COLO829 (cell line): ENCODE data around the gene SLC26A2.

Experiments used
- DNase-seq: peaks from one replicate; pipeline ENCODE4 v3.0.0; 2012; ENCODE audit warnings: low spot score

The SLC26A2 gene

DNA sequence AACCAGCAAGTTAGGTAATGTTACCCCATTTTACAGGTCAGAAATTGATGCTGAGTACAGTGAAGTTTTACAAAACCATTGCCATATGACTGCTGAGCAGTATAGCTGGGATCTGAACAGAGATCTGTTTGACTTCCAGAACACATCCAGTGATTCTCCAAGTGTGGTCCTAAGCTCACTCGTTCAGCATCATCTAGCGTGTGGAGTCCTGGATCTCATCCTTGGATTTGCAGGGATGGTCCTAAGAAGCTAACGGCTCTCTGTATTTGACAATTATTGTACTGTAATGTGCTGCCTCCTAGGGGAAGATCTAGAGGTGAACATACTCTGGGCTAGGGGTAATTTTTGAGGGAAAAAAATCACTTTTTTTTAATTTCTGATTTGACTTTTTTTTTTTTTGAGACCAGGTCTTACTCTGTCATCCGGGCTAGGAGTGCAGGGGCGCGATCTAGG, 1.4 kb downstream of the SLC26A2 start:
- DNase-seq, result peak; percentile 53

DNA sequence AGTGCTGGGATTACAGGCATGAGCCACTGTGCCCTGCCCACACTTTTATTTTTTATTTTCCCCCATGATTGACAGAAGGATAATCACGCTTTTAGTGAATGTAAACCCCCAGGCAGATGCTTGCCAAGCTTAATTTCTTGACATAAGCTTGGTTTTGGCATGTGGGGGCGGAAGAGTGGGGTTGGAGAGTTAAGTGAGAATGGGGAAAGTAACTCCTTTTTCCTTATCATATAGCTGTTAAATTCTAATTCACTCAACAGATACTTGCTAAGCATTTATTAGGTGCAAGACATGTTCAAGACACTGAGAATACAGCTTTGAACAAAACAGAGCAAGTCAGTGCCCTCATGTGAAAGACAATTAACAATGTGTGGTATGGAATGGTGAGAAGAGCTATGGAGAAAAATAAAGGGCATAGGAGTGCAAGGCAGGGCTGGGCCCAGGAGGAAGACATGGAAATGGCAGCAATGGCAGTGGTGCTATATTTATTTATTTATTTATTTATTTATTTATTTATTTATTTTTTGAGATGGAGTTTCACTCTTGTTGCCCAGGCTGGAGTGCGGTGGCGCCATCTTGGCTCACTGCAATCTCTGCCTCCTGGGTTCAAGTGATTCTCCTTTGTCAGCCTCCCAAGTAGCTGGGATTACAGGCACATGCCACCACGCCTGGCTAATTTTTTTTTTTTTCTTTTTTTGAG, 2.2 kb downstream of the SLC26A2 start:
- DNase-seq, result no peak

DNA sequence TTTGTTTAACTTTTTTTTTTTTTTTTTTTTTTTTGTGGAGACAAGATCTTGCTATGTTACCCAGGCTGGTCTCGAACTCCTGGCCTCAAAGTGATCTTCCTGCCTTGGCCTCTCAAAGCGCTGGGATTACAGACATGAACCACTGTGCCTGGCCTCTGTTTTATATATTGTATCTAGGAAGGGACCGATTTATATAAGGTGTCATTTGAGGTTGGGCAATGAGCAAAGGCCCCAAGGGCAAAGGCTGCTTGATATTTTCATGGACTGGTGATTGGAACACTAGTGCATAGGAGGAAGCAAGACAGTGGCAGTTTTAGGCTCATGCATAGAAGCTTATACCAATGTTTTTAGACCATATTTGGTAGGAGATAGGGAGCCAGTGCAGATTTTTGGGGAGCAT, 3.2 kb downstream of the SLC26A2 start:
- DNase-seq, result no peak

DNA sequence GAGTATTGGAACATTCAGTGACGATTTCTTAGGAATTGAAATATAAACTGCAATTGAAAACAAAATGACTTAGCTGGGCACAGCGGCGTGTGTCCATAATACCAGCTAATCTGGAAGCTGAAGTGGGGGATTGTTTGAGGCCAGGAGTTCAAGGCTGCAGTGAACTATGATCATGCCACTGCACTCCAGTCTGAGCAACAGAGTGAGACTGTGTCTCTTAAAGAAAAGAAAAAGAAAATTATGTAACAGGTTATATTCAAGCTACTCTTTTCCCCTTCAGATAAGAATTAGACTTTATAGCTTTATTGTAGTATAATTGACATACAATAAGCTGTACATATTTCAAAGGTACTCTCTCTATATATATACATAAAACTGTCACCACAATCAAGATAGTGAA, 6.4 kb downstream of the SLC26A2 start:
- DNase-seq, result no peak

DNA sequence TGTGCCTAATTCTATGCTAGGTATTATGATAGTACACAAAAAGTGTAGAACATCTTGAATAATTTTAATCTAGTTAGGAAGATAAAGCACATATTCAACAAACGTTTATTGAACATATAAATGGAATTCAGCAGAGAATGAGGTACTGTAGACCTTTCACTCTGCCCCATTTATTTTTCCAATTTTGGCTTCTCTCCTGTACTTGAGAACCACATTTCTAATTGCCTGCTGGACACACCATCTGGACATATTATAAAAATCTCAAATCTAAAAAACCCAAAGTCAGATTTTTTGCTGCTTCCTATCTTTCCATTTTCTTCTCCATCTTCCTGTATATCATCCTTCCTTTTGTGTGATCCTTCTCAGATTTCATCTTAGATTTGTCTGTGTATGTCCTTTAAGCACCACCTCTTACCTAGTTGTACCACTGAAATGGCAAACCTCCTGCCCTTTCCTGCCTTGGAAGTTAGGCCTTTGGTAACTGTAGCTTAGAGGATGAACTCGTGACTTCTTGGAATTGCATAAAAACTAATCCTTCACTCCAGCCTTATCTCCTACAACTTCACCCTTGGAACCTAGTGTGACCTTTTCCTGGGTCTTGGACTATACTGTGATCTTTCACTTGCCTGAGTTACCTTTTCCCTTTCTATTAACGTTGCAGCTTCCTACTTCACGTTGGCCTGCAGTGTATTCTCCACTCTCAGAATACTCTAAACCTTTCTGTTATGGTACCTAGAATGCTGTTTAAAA, 8.8 kb downstream of the SLC26A2 start:
- no peak for DNase-seq

DNA sequence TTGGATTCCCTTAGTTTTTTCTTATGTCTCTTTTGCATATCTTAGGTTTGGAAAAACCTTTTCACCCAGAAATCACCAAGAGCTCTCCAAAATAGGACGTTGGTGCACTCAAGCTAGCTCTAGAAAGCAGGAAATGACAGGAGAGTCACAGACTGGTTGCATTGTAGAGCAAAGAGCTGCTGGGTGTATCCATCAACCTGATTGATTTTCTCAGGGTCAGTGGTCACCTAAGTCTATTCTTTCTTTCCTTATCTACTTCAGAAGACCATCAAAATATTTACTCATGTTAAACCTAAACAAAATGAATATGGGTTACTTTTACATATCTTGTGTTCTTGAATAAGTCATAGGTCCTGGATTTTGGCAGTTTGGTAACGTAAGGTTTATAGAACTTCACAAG, 14.9 kb downstream of the SLC26A2 start:
- DNase-seq, result no peak

DNA sequence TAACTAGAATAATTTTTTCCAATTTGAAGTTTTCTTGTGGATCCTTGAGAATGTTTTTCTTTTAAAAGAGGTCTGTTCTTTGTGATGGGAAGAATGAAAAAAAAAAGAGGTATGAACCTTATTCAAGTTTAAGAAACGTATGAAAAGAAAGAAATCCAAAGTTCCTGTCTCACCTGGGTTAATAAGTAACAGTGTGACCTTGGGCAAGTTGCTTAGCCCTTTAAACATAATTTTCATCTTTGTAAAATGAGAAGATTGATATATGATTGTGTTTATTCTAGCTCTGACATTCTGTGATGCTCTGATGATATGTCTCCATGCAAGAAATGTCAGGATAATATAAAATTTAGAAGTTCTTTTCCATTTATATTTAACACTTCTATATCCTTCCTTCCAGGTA, 19.3 kb downstream of the SLC26A2 start:
- DNase-seq, result no peak

DNA sequence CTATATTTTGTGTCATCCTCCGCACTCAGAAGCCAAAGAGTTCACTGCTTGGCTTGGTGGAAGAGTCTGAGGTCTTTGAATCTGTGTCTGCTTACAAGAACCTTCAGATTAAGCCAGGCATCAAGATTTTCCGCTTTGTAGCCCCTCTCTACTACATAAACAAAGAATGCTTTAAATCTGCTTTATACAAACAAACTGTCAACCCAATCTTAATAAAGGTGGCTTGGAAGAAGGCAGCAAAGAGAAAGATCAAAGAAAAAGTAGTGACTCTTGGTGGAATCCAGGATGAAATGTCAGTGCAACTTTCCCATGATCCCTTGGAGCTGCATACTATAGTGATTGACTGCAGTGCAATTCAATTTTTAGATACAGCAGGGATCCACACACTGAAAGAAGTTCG, 20.6 kb downstream of the SLC26A2 start:
- DNase-seq, result no peak

DNA sequence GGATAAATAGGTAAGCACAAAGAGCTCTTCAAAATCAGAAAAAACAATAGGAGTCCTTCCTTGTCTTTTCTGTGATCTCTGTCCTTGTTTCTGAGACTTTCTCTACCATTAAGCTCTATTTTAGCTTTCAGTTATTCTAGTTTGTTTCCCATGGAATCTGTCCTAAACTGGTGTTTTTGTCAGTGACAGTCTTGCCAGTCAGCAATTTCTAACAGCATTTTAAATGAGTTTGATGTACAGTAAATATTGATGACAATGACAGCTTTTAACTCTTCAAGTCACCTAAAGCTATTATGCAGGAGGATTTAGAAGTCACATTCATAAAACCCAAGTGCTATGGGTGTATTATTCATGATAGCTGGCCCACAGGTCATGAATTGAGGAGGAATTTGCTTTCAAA, 21.9 kb downstream of the SLC26A2 start:
- DNase-seq, result no peak

DNA sequence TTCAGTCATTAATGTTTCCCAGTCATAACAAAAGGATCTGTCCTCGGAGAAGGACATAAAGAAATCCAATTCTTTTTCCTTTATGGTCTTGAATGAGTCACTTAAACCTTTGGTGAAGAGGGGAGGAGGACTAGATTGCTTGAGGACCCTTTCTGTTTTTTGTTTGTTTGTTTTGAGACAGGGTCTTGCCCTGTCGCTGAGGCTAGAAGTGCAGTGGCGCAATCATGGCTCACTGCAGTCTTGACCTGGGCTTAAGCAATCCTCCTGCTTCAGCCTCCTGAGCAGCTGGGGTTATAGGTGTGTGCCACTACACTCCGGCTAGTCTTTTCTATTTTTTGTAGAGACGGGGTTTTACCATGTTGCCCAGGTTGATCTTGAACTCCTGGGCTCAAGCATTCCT, 27.6 kb downstream of the SLC26A2 start:
- no peak for DNase-seq

DNA sequence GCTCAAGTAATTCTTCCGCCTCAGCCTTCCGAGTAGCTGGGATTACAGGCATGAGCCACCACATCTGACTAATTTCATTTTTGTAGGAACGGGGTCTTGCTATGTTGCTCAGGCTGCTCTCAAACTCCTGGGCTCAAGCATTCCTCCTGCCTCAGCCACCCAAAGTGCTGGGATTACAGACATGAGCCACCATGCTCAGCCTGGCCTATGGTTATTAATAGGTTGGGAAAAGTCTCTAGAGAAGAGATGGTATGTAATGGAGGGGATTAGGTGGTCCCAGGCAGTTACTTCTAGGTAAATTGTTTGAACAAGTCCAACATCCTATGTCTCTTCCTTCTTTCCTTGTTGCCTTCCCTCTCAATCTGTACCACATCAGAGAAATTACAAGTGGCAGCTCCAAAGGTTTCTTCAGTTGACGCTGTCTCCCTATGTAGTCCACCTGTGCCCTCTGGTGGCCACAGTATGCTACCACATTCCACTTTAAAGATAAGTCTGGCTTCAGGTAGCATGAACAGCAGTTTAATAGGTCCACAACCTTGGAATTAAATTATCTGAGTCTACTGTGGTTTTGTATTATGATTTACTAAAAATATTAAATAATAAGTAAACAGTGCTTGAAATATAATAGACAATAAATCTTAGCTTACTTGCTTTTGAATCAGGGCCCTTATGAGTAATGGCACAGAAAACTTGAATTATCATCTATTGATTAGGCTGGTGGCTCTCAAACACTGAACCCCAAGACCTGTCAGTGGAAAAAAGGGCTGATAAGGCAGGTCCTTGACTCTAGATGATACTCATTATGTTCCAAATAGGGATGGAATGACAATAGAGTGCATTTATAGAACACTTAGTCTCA, 30.2 kb downstream of the SLC26A2 start:
- peak; percentile 73 for DNase-seq

DNA sequence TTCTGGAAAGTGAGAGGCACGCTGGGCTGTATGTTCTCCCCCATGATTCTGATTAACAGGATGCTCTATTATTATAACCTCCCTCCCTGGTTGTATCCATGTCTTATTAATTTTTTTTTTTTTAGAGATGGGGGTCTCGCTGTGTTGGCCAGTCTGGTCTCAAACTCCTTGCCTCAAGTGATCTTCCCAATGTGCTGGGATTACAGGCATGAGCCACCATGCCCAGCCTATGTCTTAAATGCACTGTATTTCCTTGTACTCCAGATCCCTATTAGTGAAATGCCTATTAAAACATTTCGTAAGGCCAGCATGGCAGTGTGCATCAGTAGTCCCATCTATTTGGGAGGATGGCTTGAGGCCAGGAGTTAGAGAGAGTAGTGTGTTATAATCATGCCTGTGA, 32.9 kb downstream of the SLC26A2 start:
- DNase-seq, result no peak

DNA sequence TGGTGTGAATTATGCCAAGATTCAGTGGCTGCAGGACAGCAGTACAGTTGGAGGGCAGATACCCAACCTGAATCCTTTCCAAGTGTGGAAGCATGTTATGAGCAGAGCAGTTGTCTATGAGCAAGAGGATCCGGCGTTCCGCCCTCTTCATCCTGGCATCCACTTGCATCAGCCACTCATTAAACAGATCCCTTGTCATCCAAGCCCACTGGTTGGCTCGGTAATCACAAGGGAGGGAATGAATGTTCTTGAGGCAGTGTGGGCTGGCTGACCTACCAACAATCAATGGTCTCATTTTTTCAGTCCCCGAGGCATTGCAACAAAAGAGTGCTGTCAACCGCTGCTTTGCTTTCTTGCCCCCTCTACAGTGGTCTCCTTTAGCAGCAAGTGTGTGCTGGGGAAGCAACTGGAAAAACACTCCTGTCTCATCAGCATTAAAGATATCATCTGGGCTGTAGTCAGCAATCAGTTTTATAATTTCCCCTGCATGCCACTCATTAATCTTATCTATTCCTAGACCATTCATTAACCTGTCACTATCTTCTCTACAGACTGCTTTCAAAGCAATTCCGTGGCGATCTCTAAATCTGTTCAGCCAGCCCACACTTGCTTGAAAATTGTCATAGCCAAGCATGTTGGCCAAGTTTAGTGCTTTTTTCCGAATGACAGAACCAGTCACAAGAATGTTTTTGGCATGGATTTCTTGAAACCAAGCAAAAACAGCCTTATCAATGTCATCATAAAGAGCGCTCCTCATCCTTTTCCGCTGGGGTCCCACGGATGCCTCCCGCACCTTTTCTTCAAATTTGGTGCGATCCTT, 35.0 kb downstream of the SLC26A2 start:
- no peak for DNase-seq

DNA sequence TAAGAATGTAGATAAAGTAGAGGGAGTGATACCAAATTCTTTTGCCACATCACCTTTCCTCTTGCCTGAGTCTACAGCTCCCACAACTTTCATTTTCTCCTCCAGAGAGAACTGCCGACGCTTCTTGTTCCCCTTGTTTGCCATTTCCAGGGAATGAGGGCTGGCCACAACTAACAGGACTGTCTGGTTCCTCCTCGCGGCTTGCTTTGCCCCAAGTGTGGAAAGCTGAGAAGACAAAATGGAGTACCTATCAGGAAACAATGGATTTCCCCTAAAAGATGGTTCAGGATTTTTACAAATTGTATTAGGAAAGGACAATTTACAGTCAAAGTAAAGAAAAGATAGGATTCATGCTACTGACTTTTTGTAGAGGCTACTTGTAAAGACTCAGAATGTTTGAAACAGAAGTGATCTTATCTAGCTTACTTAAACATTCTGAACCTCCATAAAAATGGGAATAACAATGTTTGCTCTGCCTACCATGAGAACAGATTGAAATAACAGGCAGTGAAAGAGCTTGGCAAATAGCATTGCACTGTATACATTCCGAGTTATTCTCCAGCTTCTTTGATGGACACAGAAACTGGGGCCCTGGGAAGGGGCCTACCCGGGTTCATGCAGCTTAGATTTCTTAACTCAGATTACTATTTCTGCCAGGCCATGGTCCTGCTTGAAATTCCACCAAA, 35.8 kb downstream of the SLC26A2 start:
- no peak for DNase-seq

DNA sequence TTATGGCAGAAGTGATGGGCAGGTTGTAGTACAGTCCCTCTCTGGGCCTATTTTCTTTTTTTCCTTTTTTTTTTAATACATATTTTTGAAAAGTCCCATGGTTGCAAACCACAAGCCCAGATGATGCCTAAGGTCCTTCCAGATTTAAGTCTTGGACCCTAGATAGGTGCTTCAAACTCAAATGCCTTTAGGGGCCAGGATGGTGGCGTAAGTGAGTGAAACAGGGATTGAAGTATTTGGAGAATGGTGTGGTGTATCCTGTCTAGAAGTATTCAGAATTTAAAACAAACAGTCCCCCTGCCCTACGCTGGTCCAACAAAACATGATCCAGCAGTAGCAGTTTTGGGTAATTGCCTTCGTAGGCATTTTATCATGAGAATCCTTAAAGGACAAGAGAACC, 37.7 kb downstream of the SLC26A2 start:
- DNase-seq, result no peak

DNA sequence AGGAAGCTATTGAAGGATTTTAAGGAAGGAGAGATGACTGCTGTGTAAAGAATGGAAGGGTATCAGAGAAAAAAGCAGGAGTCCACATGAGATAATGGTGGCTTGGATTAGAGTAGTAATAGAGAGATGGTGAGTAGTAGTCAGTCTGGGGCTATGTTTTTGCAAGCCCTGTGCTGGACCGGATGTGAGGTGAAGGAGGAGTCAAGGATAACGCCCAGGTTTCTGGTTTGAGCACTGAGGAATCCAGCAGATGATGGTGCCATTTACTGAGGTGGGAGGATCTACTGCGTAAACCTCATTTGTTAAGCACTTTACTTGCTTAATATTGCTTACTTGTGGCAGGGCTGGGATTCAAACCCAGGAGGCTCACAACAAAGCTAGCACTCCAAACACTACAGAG, 38.8 kb downstream of the SLC26A2 start:
- no peak for DNase-seq

DNA sequence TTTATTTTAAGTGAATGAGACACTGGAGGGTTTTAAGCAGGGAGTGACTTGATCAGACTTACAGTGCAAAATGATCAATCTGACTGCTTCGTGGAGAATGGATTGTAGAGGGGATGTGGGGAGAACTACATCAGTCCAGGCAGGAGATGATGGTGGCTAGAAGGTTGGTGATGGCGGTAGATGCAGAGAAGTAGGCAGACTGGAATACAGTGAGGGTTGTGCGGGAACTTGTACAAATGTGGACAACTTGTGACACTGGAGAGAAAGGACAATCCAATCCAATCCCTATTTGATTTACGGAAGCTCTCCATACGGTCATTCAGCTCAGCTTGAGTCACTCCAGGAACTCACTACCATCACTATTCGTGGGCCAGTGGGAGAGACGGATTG, 39.3 kb downstream of the SLC26A2 start:
- DNase-seq, result no peak

DNA sequence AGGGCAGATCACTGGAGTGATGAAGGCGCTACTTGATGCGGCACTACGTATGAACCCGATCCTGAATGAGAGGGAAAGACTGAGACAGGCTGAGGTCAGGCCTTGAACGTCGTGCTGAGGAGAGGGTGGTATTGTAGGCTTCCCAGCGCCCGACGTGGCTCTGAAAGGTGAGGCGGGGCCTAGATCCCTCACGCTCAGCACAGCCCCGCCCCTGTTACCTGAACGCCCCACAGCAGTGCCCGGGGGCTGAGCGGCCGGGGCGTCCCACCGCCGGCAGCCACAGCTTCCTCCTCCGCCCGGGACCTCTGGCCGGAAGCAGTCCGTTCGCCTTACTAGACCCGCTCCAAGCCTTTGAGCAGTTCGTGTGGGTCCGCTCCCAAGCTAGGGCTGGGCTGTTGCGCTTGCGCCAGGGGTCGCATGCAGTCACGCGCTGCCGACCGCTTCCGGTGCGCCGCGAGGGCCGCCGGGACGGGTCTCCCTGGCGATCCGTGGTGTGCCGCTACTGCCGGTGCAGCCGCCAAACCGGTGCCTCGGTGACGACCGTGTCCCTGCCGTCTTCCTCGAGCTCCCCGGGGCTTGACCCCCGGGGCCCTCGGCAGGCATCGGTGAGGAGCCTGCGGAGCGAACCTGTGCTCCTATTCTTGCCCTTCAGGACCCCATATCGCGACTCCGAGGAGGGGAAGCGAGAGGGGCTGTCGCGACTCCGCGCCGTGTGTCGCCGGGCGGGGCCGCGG, 39.9 kb downstream of the SLC26A2 start, which contains the start of the genes HMGXB3 and TIGD6:
TSS of gene HMGXB3 (plus strand) at position 484 of the 734 bp plus-strand sequence. CDS start 4,114 bp downstream, outside the sequence.
TSS of gene TIGD6 (minus strand) at position 399 of the 734 bp plus-strand sequence. CDS start 4,306 bp downstream, outside the sequence.
- peak; percentile 82 for DNase-seq

DNA sequence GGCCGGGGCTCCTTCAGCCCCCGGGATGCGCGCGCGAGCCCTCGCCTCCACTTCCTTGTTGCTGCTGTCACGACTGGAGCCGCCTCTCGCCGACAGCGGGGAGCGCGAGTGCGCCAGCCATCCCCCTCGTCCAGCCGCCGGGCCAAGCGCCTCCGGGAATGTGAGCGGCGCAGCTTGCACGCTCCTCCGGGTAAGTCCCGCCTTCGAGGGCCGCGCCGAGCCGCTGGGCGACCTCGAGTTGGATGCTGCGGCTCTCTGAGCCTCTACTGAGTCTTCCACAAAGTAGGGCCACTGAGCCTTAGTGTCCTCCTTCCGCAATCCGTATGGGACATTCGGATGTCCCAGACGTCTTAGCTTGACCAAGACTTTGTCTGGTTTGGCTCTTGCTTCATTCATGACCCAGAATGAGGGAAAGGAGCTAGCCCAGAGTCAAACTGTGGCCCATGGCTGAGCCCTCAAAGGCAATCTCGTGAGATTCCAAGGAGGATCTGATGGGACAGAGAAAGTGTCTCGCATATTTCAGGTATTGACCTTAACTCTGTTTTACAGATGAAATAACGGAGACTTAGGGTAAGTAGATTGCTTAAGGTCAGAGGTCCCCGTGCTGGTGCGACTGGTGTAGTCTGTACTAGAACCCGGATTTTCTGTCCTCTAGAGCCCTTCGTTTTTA, 40.6 kb downstream of the SLC26A2 start:
- DNase-seq, result no peak
